K562 (cell line): ENCODE results near the gene KLC1. TPM values are rescaled to one million over a fixed set of nuclear protein-coding genes. Genes with fewer than 3 reads are reported as not detected.

ENCODE experiments used
- ATAC-seq: fragments of 200-7000 bp; cut with Tn5 transposase; 3 replicates; pipeline ENCODE4 v1.9.1; 2020; ENCODE audit warnings: moderate library complexity
- BruUV-seq: library from RNA; stranded (reverse); fragments of 400-500 nt; replicated peaks from 2 replicates; lab custom pipeline; 2021; lab: Mats Ljungman, UMichigan
- CTCF ChIA-PET: fragments of 300-600 bp; formaldehyde crosslinking; extraction: SDS; loops from one replicate; lab custom pipeline; 2021; ENCODE audit warnings: low intra/inter-chr PET ratio; lab: Yijun Ruan, JAX
- POLR2A ChIA-PET: fragments of 300-600, 350-650 bp; sonication (Branson Sonifier 250); formaldehyde crosslinking; extraction: SDS; loops from one replicate; lab custom pipeline; 2021; ENCODE audit warnings: antibody characterized with exemption, inconsistent platforms; lab: Yijun Ruan, JAX
- DNase-seq, 4 experiments: peaks; one replicate each; pipeline versions ENCODE4 v3.0.0 to v3.0.0-alpha.2; 2011 to 2018; ENCODE audit warnings: low spot score in 3 of 4, mixed read lengths in 3 of 4; ENCODE audit errors: extremely low read depth in 1 of 4
- FAIRE-seq: peaks from 2 replicates; lab custom pipeline; 2011; peaks lifted over from hg19 to GRCh38; lab: Jason Lieb, UNC
- H2AFZ ChIP-seq: 2 replicates; pipeline ENCODE4 v1.6.0; 2011; ENCODE audit warnings: low read depth, low read length, control low read depth, inconsistent platforms
- H3K27ac ChIP-seq: fragments of 200-600 bp; 3 replicates; pipeline ENCODE4 v1.8.0; 2011; ENCODE audit warnings: low read depth, mild to moderate bottlenecking, control low read depth, inconsistent platforms, low read length, moderate library complexity, mixed read lengths; ENCODE audit errors: extremely low read depth
- H3K27me3 ChIP-seq, 2 experiments: fragments of 300-600 bp in 1 of 2; 2 replicates in 1 of 2; 3 replicates in 1 of 2; pipeline versions ENCODE4 v1.6.0 to v1.8.0; 2011; ENCODE audit warnings: inconsistent platforms in 2 of 2, low read length in 2 of 2, mild to moderate bottlenecking in 1 of 2, mixed read lengths in 1 of 2, moderate library complexity in 1 of 2; ENCODE audit not compliant: control insufficient read depth in 2 of 2, insufficient read depth in 2 of 2
- H3K36me3 ChIP-seq: fragments of 300-600 bp; 3 replicates; pipeline ENCODE4 v1.8.0; 2011; ENCODE audit warnings: mild to moderate bottlenecking, low read length, inconsistent platforms; ENCODE audit not compliant: control insufficient read depth, insufficient read depth
- H3K4me1 ChIP-seq, 2 experiments: fragments of 200-600 bp in 1 of 2; replicated peaks in 1 of 2; 2 replicates in 1 of 2; 3 replicates in 1 of 2; pipeline versions ENCODE4 v1.5.1 to v1.8.0; 2011; ENCODE audit warnings: inconsistent platforms in 2 of 2, low read length in 2 of 2, mild to moderate bottlenecking in 1 of 2, mixed read lengths in 1 of 2, moderate library complexity in 1 of 2; ENCODE audit not compliant: control insufficient read depth in 2 of 2, insufficient read depth in 2 of 2
- H3K4me2 ChIP-seq: 2 replicates; pipeline ENCODE4 v1.6.1; 2011; ENCODE audit warnings: low read length, control low read depth, inconsistent platforms, mixed read lengths; ENCODE audit not compliant: insufficient read depth
- H3K4me3 ChIP-seq: fragments of 200-600 bp; sonication (generic), shearing (Covaris generic); 2 replicates; pipeline ENCODE4 v1.5.1; 2016; ENCODE audit warnings: control low read depth, inconsistent platforms
- H3K79me2 ChIP-seq: fragments of 200-600 bp; 3 replicates; pipeline ENCODE4 v1.8.0; 2011; ENCODE audit warnings: low read length, inconsistent platforms; ENCODE audit not compliant: control insufficient read depth, insufficient read depth
- H3K9ac ChIP-seq, 2 experiments: 2 replicates each; pipeline versions ENCODE4 v1.6.0 to v1.6.1; 2011; ENCODE audit warnings: low read depth in 2 of 2, low read length in 2 of 2, control low read depth in 1 of 2, inconsistent platforms in 1 of 2, mild to moderate bottlenecking in 1 of 2, mixed read lengths in 1 of 2; ENCODE audit not compliant: insufficient read depth in 1 of 2
- H3K9me1 ChIP-seq: one replicate; pipeline ENCODE4 v1.6.0; 2011; ENCODE audit warnings: inconsistent platforms, mild to moderate bottlenecking, low read length, moderate library complexity; ENCODE audit not compliant: control insufficient read depth, insufficient read depth
- H3K9me3 ChIP-seq: replicated peaks from 2 replicates; pipeline ENCODE4 v1.5.1; 2011; ENCODE audit warnings: low read depth, low read length, inconsistent platforms; ENCODE audit not compliant: control insufficient read depth, insufficient read depth
- H4K20me1 ChIP-seq: replicated peaks from 2 replicates; pipeline ENCODE4 v1.6.1; 2011; ENCODE audit warnings: low read length, inconsistent platforms, mixed read lengths; ENCODE audit not compliant: control insufficient read depth, insufficient read depth
- ATF7 ChIP-seq: fragments of 450-650 bp; IDR thresholded peaks from 2 replicates; pipeline ENCODE4 v1.7.1; 2014; ENCODE audit warnings: mild to moderate bottlenecking, moderate library complexity
- CEBPZ ChIP-seq: fragments of 150-350 bp; IDR thresholded peaks from 2 replicates; pipeline ENCODE4 v1.6.1; 2014; ENCODE audit warnings: low read depth, mild to moderate bottlenecking, low read length, borderline replicate concordance
- CREM ChIP-seq: IDR thresholded peaks from 2 replicates; pipeline ENCODE4 v1.6.1; 2014; ENCODE audit warnings: antibody characterized with exemption, low read depth
- KDM1A ChIP-seq, 2 experiments: fragments of 450-650 bp; IDR thresholded peaks; 2 replicates each; pipeline ENCODE4 v1.6.1; 2016; ENCODE audit warnings: mild to moderate bottlenecking in 2 of 2
- KLF10 ChIP-seq: fragments of 250-450 bp; sonication (Bioruptor Pico); IDR thresholded peaks from 2 replicates; pipeline ENCODE4 v1.6.1; 2021; ENCODE audit warnings: matching md5 sums
- POLR2G ChIP-seq: fragments of 200-400 bp; formaldehyde crosslinking; IDR thresholded peaks from 2 replicates; pipeline ENCODE4 v1.6.1; 2017; ENCODE audit warnings: low read depth, mild to moderate bottlenecking, antibody characterized with exemption, low read length, moderate library complexity
- SIX5 ChIP-seq, 2 experiments: IDR thresholded peaks; 2 replicates each; pipeline ENCODE4 v1.6.1; 2011; ENCODE audit warnings: low read length in 2 of 2, borderline replicate concordance in 1 of 2, low read depth in 1 of 2, mild to moderate bottlenecking in 1 of 2, moderate library complexity in 1 of 2; ENCODE audit not compliant: insufficient read depth in 1 of 2
- TCF7L2 ChIP-seq: fragments of 150-350 bp; IDR thresholded peaks from 2 replicates; pipeline ENCODE4 v1.6.1; 2016; ENCODE audit warnings: low read depth, mild to moderate bottlenecking, low read length, moderate library complexity
- WGBS: fragments of 100-300 bp; shearing (Covaris generic); methylation state at CpG from one replicate; pipeline ENCODE4 v1.1.6; 2016; ENCODE audit warnings: low coverage, mixed read lengths; ENCODE audit not compliant: insufficient coverage; ENCODE audit errors: missing lambda C conversion rate; 5-methylcytosine and 5-hydroxymethylcytosine counted together
- in situ Hi-C: fragments of 300-500 bp; cut with MboI; formaldehyde crosslinking; loops from 4 replicates; pipeline ENCODE4 v1.15.0; 2018; ENCODE audit warnings: inconsistent platforms, mixed read lengths
- intact Hi-C: fragments of 100-400 bp; cut with micrococcal nuclease; formaldehyde crosslinking; loops from 2 replicates; pipeline ENCODE4 v1.14.2; 2022
- polyA plus RNA-seq, 8 experiments: library from polyadenylated mRNA; depleted of rRNA in 4 of 8; stranded (reverse) in 5 of 8; unstranded in 3 of 8; fragments of >200 nt; fragmentation: Nextera tagmentation in 2 of 8; fragmentation: Illumina TruSeq in 1 of 8; extraction: Ambion mirVana in 2 of 8; extraction: Trizol in 1 of 8; gene quantifications; 2 replicates each; pipeline versions ENCODE4 v1.2.1 to v1.2.3, GENCODE V29; 2011 to 2014; ENCODE audit warnings: inconsistent platforms in 1 of 8, missing spikeins in 1 of 8
- total RNA-seq, 7 experiments: library from RNA; depleted of rRNA in 6 of 7; stranded (reverse); fragments of >200 nt in 6 of 7; fragmentation: Illumina TruSeq in 2 of 7; extraction: Trizol in 2 of 7; gene quantifications; 2 replicates each; pipeline versions ENCODE4 v1.2.1 to v1.2.3, GENCODE V29; 2011 to 2021; ENCODE audit warnings: low replicate concordance in 1 of 7

Gene KLC1
- total and polyA plus RNA-seq, 9 of the 15 experiments (the other 6 are each of a cell fraction or from before 2014, with no cell fraction given), result 4.9 to 134 (median 54.8) TPM

- WGBS, result 94% methylated on average over 2 of the region's 5 CpGs
- Histone ChIP-seq H3K36me3 (peaks cover 89% of the 10 kb centered on the region; the same call in 2 of the 3 replicates), H3K4me3 (no peak overlapping the region), H3K4me2 (no peak overlapping the region), H3K27ac (no peak overlapping the region), H3K27me3 (no peaks in the 10 kb centered on the region), H2AFZ (no peak overlapping the region), H3K9me3 (no peaks in the 10 kb centered on the region), H3K4me1 (peaks cover 0 to 38% of the 10 kb centered on the region in 2 experiments; a peak in 2 of 5 replicates), H3K9ac (no peak overlapping the region), H3K79me2 (no peaks in the 10 kb centered on the region), H4K20me1 (no peaks in the 10 kb centered on the region), H3K9me1 (no peaks in the 10 kb centered on the region)
- FAIRE-seq (no peak), ATAC-seq (no peak), DNase-seq (no peak)
- ChIA-PET CTCF (no interaction called here), POLR2A (interaction anchor here (0.6 to 1.0 kb wide), 2 partner anchors 23 to 72 kb away, joined by 3 read pairs; no protein-coding TSS in a partner anchor)
- intact Hi-C loops (no loop called here), in situ Hi-C loops (no loop called here)
- peak; percentile 65; the same call in 1 of the 2 replicates for TF ChIP-seq POLR2G
- TF ChIP-seq KDM1A (IDR thresholded peaks at IDR 0.05), result no peak
- BruUV-seq, result no TSS peak
Measured at GRCh38 chr14:103702095-103702494, 73.1 kb downstream of the KLC1 start.

GRCh38 chr14:103702497-103703432, 73.8 kb downstream of the KLC1 start:
- Histone ChIP-seq H3K79me2 (no peaks in the 10 kb centered on the region), H3K9me1 (no peaks in the 10 kb centered on the region), H4K20me1 (no peaks in the 10 kb centered on the region), H3K4me1 (peaks cover 0 to 36% of the 10 kb centered on the region in 2 experiments; a peak in 2 of 5 replicates), H3K36me3 (peaks cover 90% of the 10 kb centered on the region; the same call in 2 of the 3 replicates), H3K27me3 (no peaks in the 10 kb centered on the region), H2AFZ (no peak overlapping the region), H3K27ac (no peak overlapping the region), H3K4me2 (no peak overlapping the region), H3K4me3 (no peak overlapping the region), H3K9ac (no peak overlapping the region; a peak in 1 of 4 replicates), H3K9me3 (no peaks in the 10 kb centered on the region)
- no TSS peak for BruUV-seq
- no peak for FAIRE-seq
- ChIA-PET CTCF (no interaction called here), POLR2A (interaction anchor here (0.6 to 1.0 kb wide), 2 partner anchors 16 to 23 kb away, joined by 3 to 4 read pairs; no protein-coding TSS in a partner anchor)
- TF ChIP-seq CREM, result no peak
- TF ChIP-seq TCF7L2, result no peak
- no peak for TF ChIP-seq SIX5 (IDR thresholded peaks at IDR 0.05; ENCODE audit: borderline replicate concordance in 1 of 2, insufficient read depth in 1 of 2, low read depth in 1 of 2, low read length in 2 of 2)
- peak; percentile 70 for TF ChIP-seq POLR2G
- no peak for TF ChIP-seq ATF7
- TF ChIP-seq CEBPZ, result no peak
- TF ChIP-seq KLF10 (CRISPR knock-in tag), result no peak
- 87% methylated on average over 17 of the region's 29 CpGs for WGBS
- ATAC-seq, result no peak
- no peak for DNase-seq
- in situ Hi-C loops, result no loop called here
- intact Hi-C loops, result no loop called here
